Stimulated activated CD4-positive, alpha-beta T cell treated with anti-CD3 and anti-CD28 coated beads, Interleukin-1b, Interleukin-23, amount 100 ng/mL, for 24 hours (primary cell): ENCODE data around the gene GGT6.

Experiments
- DNase-seq, 4 experiments: peaks; one replicate each; pipeline ENCODE4 v3.0.0-alpha.2; 2020; ENCODE audit warnings: low read depth in 4 of 4, low spot score in 1 of 4

Gene GGT6

GRCh38 chr17:4554441-4554996, 5.9 kb downstream of the GGT6 start:
- DNase-seq, result no peak

- DNase-seq, result no peak
Measured at GRCh38 chr17:4553669-4554068, 6.7 kb downstream of the GGT6 start.

GRCh38 chr17:4551796-4552525, 8.4 kb downstream of the GGT6 start:
- no peak for DNase-seq

GRCh38 chr17:4551141-4551540, 9.2 kb downstream of the GGT6 start:
- no peak for DNase-seq

DNA sequence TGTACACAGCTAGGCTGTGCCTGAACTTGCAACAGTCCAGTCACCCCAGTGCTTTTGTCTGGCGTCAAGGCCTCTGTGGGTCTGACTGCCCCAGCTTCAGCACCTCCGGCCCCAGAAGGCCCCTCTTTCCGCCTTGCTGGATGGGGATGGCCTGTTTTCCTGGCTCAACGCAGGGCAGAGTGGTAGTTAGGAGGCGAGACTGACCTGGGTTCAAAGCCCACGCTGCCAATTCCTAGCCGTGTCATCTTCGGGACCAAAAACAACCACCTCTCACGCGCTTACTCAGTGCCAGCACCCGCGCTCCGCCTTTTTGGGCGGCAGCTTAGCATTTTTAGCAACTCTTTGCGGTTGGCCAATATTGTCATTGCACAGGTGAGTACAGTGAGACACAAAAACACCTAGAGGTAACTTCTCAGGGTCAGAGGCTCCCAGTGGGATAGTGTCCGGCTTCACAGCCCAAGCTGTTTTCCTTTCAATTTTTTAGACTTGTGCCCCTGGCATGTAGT, 9.8 kb downstream of the GGT6 start:
- no peak for DNase-seq

DNA sequence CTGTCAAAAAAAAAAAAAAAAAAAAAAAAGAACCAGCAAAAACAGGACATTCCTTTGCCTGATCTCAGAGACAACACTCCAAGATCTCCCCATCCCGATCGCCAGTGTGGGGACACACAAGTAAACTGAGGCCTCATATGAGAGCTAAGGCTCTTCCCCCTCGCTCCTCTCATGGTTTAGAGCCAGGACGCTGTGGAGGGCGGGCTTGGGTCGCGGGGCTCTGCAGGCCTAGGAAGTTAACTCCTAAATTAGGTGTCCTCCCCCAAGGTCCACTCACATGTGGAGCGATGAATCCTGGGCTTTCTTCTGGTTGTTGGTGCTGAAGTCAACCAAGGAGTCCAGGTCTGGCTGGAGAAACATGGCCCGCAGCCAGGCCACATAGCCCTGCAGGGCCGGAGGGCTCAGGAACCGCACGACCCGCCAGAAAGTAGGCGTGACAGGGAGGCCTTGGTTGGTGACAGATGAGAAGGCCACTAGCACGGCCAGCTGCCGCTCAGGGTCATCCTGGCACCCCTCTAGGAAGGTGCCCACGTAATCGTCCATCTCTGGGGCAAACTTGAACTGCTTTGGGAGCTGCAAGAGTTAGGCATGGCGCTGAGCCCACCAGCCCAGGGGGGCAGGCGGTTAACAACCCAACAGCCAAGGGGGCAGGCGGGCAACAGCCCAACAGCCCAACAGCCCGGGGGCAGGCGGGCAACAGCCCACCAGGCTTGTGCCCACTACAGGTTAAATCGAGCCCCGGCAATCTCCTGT, 10.4 kb downstream of the GGT6 start:
- DNase-seq, result no peak

- DNase-seq, result no peak
Measured at GRCh38 chr17:4548721-4549531, 11.5 kb downstream of the GGT6 start.

- no peak for DNase-seq
Measured at GRCh38 chr17:4548061-4548461, 12.3 kb downstream of the GGT6 start.

DNA sequence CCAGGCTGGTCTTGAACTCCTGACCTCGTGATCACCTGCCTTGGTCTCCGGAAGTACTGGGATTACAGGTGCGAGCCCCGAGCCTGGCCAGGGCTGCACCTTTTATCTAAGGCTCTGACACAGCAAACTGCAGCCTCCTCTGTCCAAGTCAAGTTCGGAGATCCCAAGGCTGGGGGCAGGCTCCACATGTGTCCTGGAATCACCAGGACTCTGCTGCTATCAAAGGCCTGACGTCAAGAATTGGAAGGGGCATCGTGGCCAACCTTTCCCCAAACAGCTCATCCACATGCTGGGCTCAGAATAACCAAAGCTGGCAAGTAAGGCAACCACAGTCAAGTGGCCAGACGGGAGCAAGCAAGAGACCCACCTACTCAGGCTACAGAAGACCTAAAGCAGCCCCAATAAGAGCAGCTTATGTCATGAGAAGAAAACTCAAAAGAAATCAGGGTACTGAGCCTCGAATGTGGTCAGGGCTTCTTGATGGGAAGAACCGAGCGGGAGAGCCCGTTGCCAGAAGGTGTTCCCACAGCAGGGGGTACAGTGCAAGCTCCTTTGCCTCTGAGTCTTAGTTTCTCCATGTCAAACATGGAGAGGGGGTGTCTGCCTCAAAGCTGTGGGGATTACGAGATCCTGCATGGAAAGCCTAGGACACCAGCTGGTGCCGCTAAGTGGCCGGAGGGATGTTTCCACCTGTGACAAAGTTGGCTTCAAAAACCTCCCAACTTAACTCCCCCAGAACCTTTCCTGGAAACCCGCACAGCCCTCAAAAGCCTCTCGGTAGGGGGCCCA, 13.1 kb downstream of the GGT6 start:
- no peak for DNase-seq

DNA sequence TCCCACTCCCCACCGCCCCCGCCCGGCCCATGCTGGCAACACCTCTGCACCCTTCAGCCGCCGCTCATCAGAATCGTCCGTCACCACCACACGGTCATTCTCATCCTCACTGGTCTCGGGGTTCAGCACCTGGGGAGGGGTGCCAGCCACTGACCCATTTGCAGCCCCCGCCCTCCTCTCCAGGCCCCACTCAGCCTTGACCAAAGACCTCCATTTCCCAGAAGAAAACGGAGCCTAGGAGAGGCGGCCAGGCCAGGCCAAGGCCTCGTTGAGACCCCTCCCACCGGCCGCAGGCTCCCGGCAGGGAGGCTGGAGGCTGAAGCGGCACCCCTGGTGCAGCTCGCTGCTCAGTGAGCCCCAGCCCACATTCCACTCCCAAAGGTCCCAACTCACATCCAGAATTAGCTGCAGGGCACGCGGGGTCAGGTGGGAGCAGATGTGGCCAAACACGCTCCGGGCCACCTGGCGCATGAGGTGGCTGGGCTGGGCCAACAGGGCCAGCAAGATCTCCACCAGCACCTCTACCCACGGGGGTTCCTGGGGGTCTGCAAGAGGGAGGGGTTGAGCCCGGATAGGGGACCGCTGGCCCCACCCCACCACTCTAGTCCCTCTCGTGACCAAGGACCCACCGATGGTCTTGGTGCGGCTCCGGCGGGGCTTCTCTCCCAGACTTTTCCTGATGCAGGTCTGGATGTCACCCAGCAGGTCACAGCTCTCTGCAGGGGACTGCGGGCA, 15.0 kb downstream of the GGT6 start:
- no peak for DNase-seq

- DNase-seq, result no peak
Measured at GRCh38 chr17:4544951-4545216, 15.5 kb downstream of the GGT6 start.

- no peak for DNase-seq
Measured at GRCh38 chr17:4544135-4544950, 16.0 kb downstream of the GGT6 start.

DNA sequence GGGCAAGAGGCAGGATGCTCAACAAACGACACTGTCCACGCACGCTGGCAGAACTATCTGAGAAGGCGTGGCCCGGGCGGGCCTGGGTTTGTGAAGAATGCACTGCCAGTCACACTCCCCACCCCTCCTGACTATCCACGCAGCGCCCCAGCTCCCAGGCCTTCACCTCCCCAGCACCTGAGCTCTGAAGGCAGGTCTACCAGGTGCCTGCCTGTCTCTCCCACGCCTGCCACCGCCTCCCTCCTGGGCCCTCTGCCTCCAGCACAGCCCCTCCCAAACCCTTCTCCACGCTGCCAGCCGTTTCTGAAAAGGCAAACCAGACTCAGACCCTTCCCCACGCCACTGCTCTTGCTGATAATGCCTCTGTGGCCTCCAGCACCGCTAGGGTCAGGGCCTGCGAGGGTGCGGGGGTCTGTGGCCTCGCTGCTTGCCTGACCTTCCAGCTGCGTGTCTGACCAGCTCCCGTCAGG, 16.8 kb downstream of the GGT6 start:
- DNase-seq, result no peak

- DNase-seq, result no peak
Measured at GRCh38 chr17:4542726-4543191, 17.6 kb downstream of the GGT6 start.

GRCh38 chr17:4542003-4542725, 18.2 kb downstream of the GGT6 start:
- DNase-seq, result no peak

- no peak for DNase-seq
Measured at GRCh38 chr17:4541328-4542002, 18.9 kb downstream of the GGT6 start.

DNA sequence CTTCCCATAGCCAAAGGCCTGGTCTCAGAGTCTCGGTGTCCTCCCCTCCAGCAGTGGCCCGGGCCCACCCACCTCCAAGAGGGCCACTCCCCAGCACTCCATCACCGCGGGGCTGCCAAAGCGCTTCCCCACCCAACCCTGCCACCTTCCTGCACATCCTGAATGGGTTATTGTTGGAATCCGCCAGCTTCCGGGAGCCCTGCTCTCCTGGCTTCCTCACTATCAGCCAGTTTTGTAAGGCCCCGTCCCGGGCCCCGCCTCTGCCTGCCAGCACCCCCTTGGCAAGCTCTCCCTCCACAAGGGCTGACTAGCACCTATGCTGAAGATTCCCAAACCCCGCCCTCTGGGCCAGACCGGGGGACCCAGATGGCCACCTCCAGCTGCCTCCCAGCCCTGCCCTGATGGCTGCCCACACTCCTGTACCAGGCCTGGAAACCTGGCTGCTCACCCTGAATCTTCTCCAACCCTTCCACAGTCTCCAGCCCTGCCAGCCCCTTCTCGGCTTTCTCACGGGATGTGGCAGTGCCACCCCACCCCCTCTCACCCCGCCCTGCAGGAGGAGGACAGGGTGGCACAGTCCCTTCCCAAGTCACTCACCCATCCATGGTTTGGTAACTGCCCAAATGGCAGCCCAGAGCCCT, 19.6 kb downstream of the GGT6 start:
- no peak for DNase-seq
